ENCODE data around the gene CMTM6. TPM values are rescaled to one million over a fixed set of nuclear protein-coding genes. Genes with fewer than 3 reads are reported as not detected.

The CMTM6 gene
- total and polyA plus RNA-seq, 7 donors = 3.7 to 8.0 (median 5.5) TPM

DNA sequence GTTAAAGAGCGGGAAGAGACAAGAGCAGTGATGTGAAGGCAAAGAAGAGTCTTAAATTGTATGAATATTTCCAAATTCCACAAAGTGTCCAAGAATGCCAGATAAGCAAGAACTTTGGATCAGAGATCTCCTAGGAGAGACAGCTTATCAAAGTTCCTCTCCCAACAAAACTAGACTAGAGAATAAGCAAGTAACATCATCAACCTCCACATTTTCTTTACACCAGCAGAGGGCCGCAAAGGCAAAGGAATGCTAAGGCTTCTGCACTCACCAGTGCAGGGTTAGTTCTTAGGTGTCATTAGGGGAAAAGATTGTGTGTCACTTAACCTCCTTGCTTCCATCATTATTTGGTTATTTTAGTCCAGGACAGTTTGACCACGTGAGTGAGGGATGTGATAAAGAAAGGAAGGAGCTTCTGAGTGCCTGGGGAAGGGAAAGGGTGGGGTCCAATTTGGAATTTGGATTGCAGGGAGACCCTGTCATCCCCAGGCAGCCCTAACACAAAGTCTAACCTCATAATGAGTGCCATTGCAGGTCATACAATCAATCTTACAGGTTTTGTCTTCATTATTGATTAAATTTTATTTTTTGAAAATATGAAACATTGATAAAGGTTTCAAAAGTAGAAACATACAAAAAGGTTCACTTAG, 7.5 kb upstream of the CMTM6 start:
- peak; percentile 83 to 98 (median 89) for ATAC-seq
- Histone ChIP-seq H3K36me3 (ENCODE audit: insufficient read depth in 1 of 2, low read depth in 1 of 2) (no peaks in the 10 kb centered on the region), H3K27ac (no peak overlapping the region), H3K9me3 (no peaks in the 10 kb centered on the region), H3K4me1 (no peaks in the 10 kb centered on the region), H3K27me3 (ENCODE audit: insufficient read depth in 3 of 3, low read length in 2 of 3) (no peaks in the 10 kb centered on the region), H3K4me3 (no peak overlapping the region)
- TF ChIP-seq, protein P1, sequence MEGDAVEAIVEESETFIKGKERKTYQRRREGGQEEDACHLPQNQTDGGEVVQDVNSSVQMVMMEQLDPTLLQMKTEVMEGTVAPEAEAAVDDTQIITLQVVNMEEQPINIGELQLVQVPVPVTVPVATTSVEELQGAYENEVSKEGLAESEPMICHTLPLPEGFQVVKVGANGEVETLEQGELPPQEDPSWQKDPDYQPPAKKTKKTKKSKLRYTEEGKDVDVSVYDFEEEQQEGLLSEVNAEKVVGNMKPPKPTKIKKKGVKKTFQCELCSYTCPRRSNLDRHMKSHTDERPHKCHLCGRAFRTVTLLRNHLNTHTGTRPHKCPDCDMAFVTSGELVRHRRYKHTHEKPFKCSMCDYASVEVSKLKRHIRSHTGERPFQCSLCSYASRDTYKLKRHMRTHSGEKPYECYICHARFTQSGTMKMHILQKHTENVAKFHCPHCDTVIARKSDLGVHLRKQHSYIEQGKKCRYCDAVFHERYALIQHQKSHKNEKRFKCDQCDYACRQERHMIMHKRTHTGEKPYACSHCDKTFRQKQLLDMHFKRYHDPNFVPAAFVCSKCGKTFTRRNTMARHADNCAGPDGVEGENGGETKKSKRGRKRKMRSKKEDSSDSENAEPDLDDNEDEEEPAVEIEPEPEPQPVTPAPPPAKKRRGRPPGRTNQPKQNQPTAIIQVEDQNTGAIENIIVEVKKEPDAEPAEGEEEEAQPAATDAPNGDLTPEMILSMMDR (IDR thresholded peaks at IDR 0.05) = peak; percentile 79
- WGBS, 3 donors = 31 to 34% (median 32%) methylated on average over 3 of the region's 3 CpGs
- intact Hi-C loops (cut with DNase I) = loop anchor here in 1 of 2 donors (10.0 kb wide), 1 partner anchor 425 kb away; no protein-coding TSS in a partner anchor
- peak in 1 of 2 donors; percentile 41 for DNase-seq

DNA sequence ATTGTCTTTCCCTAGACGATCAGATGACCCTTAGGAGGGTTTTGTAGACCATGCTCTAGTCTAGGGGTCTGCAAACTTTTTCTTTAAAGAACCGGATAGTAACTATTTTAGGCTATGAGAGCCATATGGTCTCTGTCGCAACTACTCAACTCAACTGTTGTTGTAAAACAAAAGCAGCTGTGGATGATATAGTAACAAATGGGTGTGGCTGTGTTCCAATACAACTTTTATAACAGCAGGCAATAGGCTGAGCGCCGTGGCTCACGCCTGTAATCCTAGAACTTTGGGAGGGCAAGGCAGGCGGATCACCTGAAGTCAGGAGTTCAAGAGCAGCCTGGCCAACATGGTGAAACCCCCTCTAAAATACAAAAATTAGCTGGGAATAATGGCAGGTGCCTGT, 6.1 kb upstream of the CMTM6 start:
- Histone ChIP-seq H3K4me3 (no peak overlapping the region), H3K36me3 (ENCODE audit: insufficient read depth in 1 of 2, low read depth in 1 of 2) (no peaks in the 10 kb centered on the region), H3K27me3 (ENCODE audit: insufficient read depth in 3 of 3, low read length in 2 of 3) (no peaks in the 10 kb centered on the region), H3K4me1 (no peaks in the 10 kb centered on the region), H3K9me3 (no peaks in the 10 kb centered on the region), H3K27ac (no peak overlapping the region)
- ATAC-seq (no peak), DNase-seq (no peak)
- intact Hi-C loops (cut with DNase I) = loop anchor here (2.0 to 5.0 kb wide), 2 partner anchors 154 to 158 kb away; no protein-coding TSS in a partner anchor
- TF ChIP-seq, protein P1 (IDR thresholded peaks at IDR 0.05) = no peak
- 50 to 63% (median 58%) methylated on average over 7 of the region's 7 CpGs for WGBS, 3 donors

DNA sequence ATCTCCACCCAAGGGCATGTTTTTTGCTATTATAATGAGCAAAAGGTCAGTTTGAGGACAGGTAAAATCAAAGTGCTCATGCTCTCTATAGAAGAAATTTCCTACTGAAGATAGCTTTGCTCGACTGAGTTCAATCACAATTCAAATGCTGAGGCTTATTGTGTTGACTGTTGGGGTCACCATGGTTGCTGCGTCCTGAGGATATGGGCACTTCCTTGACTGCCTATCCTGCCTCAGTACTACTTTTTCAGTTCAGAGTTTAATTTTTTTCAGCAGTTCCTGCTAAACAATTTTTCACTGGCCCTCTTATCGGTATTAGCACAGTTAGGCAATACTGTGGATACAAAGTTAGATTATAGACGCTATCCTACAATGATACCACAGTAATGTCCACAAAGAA, 3.8 kb upstream of the CMTM6 start:
- WGBS, 3 donors = 68 to 78% (median 75%) methylated on average over 4 of the region's 4 CpGs
- ATAC-seq = no peak

GRCh38 chr3:32502946-32503286, 264 bp upstream of the CMTM6 start:
- Histone ChIP-seq H3K4me1 (peaks cover 15% of the 10 kb centered on the region), H3K9me3 (no peaks in the 10 kb centered on the region), H3K4me3 (peak overlapping the region; percentile 98), H3K27ac (peak overlapping the region; percentile 98), H3K27me3 (ENCODE audit: insufficient read depth in 3 of 3, low read length in 2 of 3) (no peaks in the 10 kb centered on the region), H3K36me3 (ENCODE audit: insufficient read depth in 1 of 2, low read depth in 1 of 2) (no peaks in the 10 kb centered on the region)
- TF ChIP-seq, protein P1 (IDR thresholded peaks at IDR 0.05) = no peak
- intact Hi-C loops (cut with DNase I) = loop anchor here in 1 of 2 donors (5.0 kb wide), 1 partner anchor 69 kb away; the partner anchor contains the start of gene DYNC1LI1
- WGBS, 3 donors = 2 to 3% (median 2%) methylated on average over 6 of the region's 6 CpGs
- ATAC-seq (peak in 2 of 4 donors; percentile 2), DNase-seq (no peak)

More for the DNA sequence above, 3.8 kb upstream of the CMTM6 start:
- Histone ChIP-seq H3K4me1 (peaks cover 11% of the 10 kb centered on the region), H3K4me3 (no peak overlapping the region), H3K27ac (no peak overlapping the region), H3K36me3 (ENCODE audit: insufficient read depth in 1 of 2, low read depth in 1 of 2) (no peaks in the 10 kb centered on the region), H3K27me3 (ENCODE audit: insufficient read depth in 3 of 3, low read length in 2 of 3) (no peaks in the 10 kb centered on the region), H3K9me3 (no peaks in the 10 kb centered on the region)
- TF ChIP-seq, protein P1 (IDR thresholded peaks at IDR 0.05) = no peak
- intact Hi-C loops (cut with DNase I) = loop anchor here in 1 of 2 donors (5.0 kb wide), 1 partner anchor 156 kb away; no protein-coding TSS in a partner anchor
- DNase-seq = no peak
